Pancreas (tissue), 10 donors: ENCODE data around the gene ASTN2. TPM values are rescaled to one million over a fixed set of nuclear protein-coding genes. Genes with fewer than 3 reads are reported as not detected.

Experiments used
- ATAC-seq, 4 donors: fragments of 200-7000 bp; cut with Tn5 transposase; one replicate each; pipeline versions ENCODE4 v1.8.0 to v1.9.1; 2020; ENCODE audit warnings: mild to moderate bottlenecking in 4 of 4, moderate library complexity in 4 of 4
- DNase-seq, 6 donors: peaks; one replicate each; pipeline ENCODE4 v3.0.0-alpha.2; 2020
- FAIRE-seq: peaks from 2 replicates; lab custom pipeline; 2012; peaks lifted over from hg19 to GRCh38; lab: Jason Lieb, UNC
- H3K27ac ChIP-seq, 4 donors: fragments of 200-600 bp; sonication (generic); 1 replicate in 3 of 4; 2 replicates in 1 of 4; pipeline versions ENCODE4 v1.5.0 to v1.8.0; 2020
- H3K27me3 ChIP-seq, 4 donors: fragments of 200-600 bp; one replicate each; pipeline ENCODE4 v1.8.0; 2021
- H3K36me3 ChIP-seq, 3 donors: fragments of 200-600 bp; sonication (generic) in 1 of 3; one replicate each; pipeline versions ENCODE4 v1.5.0 to v1.8.0; 2020 to 2021
- H3K4me1 ChIP-seq, 3 donors: fragments of 200-600 bp; one replicate each; pipeline ENCODE4 v1.8.0; 2021
- H3K4me3 ChIP-seq, 4 donors: fragments of 200-600 bp; sonication (generic) in 2 of 4; one replicate each; pipeline versions ENCODE4 v1.5.0 to v1.8.0; 2020 to 2021
- H3K9me3 ChIP-seq, 4 donors: fragments of 200-600 bp; one replicate each; pipeline ENCODE4 v1.8.0; 2021
- WGBS, 2 donors: extraction: QIAGEN DNeasy Blood & Tissue Kit; methylation state at CpG; one replicate each; pipeline ENCODE4 v1.1.7; 2013; 5-methylcytosine and 5-hydroxymethylcytosine counted together
- intact Hi-C, 3 donors: fragments of 100-400 bp; cut with DNase I; formaldehyde crosslinking; loops; one replicate each; pipeline versions ENCODE4 v1.11.1 to v1.14.2; 2022
- polyA plus RNA-seq, 2 donors: library from polyadenylated mRNA; stranded (reverse); fragments of 200-250 nt; gene quantifications; one replicate each; pipeline ENCODE4 v1.2.3, GENCODE V29; 2013
- total RNA-seq, 6 donors: library from RNA; stranded (reverse); fragmentation: NEBNext Ultra II Directional in 4 of 6; extraction: Animal tissue kit (Norgen Biotek cat#: 25700) in 4 of 6; gene quantifications; one replicate each; pipeline versions ENCODE4 v1.2.1 to v1.2.4, GENCODE V29; 2021 to 2023
- TF ChIP-seq, protein P1 (sequence below), 4 donors: fragments of 200-600 bp; sonication (generic) in 3 of 4; IDR thresholded peaks; one replicate each; pipeline versions ENCODE4 v1.5.0 to v1.8.0; 2021; ENCODE audit warnings: antibody characterized with exemption in 4 of 4
- donor health status: healthy with polysubstance abuse.
- donor health status: DM: no; HTN: no; CAD: no; lungs with moderate emphysema.
- donor health status: DM: no; HTN: no; CAD: no.
- donor health status: control.
- donor health status: control.
- donor health status: Bipolar disorder and iron deficiency.
- donor health status: DM: yes; HTN: yes; CAD: no.
- donor health status: DM: no; HTN: no; CAD: no.
- donor health status: DM: no; HTN: no; CAD: no.
- donor health status: DM: yes; HTN: yes; CAD: no.

ASTN2 gene
- total and polyA plus RNA-seq, 8 donors = 1.3 to 11.9 (median 6.7) TPM

DNA sequence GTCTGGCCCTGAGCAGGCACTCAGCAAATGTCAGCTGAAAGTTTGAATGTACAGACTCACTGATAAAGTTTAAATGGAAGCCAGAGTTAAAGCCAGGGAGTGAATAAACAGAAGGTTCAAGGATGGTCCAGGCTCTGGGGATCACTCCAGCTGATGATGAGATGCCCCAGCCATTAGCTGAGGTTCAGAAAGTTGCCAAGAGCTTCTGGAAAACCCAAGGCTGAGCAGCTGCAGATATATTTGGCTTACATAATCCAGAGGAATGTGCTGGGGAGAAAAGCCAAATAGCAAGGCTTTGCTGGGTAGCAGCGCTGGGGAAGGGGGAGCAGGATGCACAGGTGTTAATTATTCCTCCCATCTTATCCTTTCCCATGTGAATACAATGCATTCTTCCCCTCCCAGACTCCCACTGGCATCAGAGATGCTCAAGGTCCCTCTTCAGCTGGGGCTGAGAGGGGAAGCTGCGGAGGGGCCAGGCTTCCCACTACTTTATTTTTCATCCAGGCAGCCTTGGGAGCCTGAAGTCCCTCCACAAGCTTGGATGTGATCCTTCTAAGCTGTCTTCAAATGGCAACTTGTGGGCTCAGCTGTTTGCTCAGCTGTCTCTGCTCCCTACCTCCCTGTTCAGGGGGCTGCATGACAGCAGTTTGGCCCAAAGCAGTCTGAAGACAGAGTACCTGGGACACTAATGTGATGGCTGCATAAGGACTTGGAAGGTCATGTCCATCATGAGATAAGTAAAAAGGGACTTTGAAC lies 386.6 kb downstream of the ASTN2 start:
- ATAC-seq (no peak), FAIRE-seq (no peak), DNase-seq (no peak)
- H3K4me1 ChIP-seq = no peaks in the 10 kb centered on the region
- no peaks in the 10 kb centered on the region for H3K9me3 ChIP-seq
- 61 to 62% methylated on average over 2 of the region's 2 CpGs for WGBS, 2 donors
- TF ChIP-seq, protein P1, sequence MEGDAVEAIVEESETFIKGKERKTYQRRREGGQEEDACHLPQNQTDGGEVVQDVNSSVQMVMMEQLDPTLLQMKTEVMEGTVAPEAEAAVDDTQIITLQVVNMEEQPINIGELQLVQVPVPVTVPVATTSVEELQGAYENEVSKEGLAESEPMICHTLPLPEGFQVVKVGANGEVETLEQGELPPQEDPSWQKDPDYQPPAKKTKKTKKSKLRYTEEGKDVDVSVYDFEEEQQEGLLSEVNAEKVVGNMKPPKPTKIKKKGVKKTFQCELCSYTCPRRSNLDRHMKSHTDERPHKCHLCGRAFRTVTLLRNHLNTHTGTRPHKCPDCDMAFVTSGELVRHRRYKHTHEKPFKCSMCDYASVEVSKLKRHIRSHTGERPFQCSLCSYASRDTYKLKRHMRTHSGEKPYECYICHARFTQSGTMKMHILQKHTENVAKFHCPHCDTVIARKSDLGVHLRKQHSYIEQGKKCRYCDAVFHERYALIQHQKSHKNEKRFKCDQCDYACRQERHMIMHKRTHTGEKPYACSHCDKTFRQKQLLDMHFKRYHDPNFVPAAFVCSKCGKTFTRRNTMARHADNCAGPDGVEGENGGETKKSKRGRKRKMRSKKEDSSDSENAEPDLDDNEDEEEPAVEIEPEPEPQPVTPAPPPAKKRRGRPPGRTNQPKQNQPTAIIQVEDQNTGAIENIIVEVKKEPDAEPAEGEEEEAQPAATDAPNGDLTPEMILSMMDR (IDR thresholded peaks at IDR 0.05) = no peak
- H3K4me3 ChIP-seq = no peak overlapping the region
- no peaks in the 10 kb centered on the region for H3K27me3 ChIP-seq
- H3K27ac ChIP-seq = no peak overlapping the region
- no peaks in the 10 kb centered on the region for H3K36me3 ChIP-seq
- intact Hi-C loops = no loop called here

DNA sequence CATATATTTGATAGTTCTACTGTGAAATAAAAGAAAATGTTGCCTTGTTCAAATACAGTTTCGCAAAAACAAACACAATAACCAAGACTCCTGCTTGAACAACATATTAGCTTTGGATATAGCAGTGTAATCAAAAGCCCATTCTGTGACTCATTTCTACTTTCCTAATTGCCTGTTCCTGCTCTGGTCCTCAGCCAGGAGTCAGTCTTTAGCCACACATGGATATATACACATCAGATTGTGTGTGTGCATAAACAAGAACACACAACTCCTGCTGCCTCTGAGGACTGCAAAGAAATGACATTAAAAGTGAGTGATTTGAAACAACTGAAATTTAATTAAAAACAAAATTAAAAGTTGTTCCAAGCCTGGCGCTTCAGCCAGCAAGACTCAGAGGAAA lies 393.0 kb downstream of the ASTN2 start:
- no peak for DNase-seq
- intact Hi-C loops = no loop called here
- Histone ChIP-seq H3K9me3 (no peaks in the 10 kb centered on the region), H3K27ac (no peak overlapping the region), H3K4me3 (no peak overlapping the region), H3K27me3 (no peaks in the 10 kb centered on the region), H3K36me3 (no peaks in the 10 kb centered on the region), H3K4me1 (no peaks in the 10 kb centered on the region)
- ATAC-seq = peak in 1 of 4 donors; percentile 66
- TF ChIP-seq, protein P1 (IDR thresholded peaks at IDR 0.05) = no peak
- WGBS, 2 donors = 84 to 88% methylated on average over 2 of the region's 2 CpGs
- no peak for FAIRE-seq

DNA sequence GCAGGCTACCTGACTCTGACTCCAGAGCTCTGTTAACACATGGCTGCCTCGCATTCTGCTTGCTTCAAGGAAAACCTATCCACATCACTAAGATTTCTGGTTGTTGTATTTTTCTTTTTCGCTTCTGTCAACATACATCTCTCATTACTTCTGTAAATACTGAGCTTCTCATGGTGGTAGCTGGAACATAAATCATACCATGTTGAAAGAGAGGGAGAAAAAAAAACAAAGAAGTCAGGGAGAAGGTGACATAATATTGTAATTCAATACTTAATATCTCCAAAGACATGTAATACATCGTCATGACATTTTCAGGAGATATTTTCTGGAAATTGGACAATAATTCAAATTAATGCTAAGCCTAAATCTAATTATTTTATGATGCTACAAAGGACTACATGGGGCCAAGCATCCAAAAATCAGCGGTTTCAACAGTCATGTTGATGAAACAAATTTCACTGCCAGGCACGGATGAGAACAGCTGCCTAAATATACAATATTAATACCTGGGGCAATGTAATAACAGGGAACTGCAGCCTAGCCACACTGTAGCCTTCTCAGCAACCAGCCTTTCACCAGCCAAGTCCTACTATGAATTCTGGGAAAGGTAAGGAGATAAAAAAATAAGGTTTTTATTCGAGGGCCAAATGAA lies 395.8 kb downstream of the ASTN2 start:
- no peaks in the 10 kb centered on the region for H3K27me3 ChIP-seq
- ATAC-seq (no peak), FAIRE-seq (no peak), DNase-seq (no peak)
- no peaks in the 10 kb centered on the region for H3K36me3 ChIP-seq
- 65 to 69% methylated on average over 6 of the region's 6 CpGs for WGBS, 2 donors
- intact Hi-C loops = no loop called here
- H3K9me3 ChIP-seq = no peaks in the 10 kb centered on the region
- TF ChIP-seq, protein P1 (IDR thresholded peaks at IDR 0.05) = no peak
- no peak overlapping the region for H3K27ac ChIP-seq
- H3K4me1 ChIP-seq = no peaks in the 10 kb centered on the region
- H3K4me3 ChIP-seq = no peak overlapping the region

DNA sequence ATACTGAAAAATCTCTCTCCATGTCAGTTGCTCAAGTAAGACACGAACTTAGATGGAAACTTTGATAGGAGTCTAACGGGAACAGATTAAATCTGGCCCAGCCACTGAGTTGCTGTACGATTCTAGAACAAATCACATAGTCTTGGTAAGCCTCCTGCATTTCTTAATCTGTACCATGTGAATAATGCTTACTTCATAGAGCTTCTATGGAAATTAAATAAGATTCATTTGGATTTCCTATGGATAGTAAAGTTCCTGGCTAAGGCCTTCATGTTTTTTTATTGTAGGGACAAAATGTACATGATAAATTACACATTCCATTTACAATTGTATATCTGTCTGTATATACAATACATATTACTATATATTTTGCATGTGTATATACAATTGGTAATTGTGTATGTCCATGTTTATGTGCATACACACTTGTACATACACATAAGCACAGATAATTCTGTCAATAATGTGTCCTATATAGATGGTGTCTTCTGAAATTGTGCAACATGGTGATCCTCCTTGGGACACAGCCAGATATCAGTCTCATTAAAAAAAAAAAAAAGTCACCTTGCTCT lies 397.4 kb downstream of the ASTN2 start:
- DNase-seq = no peak
- ATAC-seq = no peak
- intact Hi-C loops = no loop called here
- Histone ChIP-seq H3K27ac (no peak overlapping the region), H3K9me3 (no peaks in the 10 kb centered on the region), H3K27me3 (no peaks in the 10 kb centered on the region), H3K4me1 (no peaks in the 10 kb centered on the region), H3K4me3 (no peak overlapping the region), H3K36me3 (no peaks in the 10 kb centered on the region)
- FAIRE-seq = no peak
- TF ChIP-seq, protein P1 (IDR thresholded peaks at IDR 0.05) = no peak
- WGBS, 2 donors = 50 to 67% methylated on average over 3 of the region's 3 CpGs
